Stimulated activated CD4-positive, alpha-beta T cell treated with anti-CD3 and anti-CD28 coated beads, Interleukin-1b, Interleukin-23, amount 100 ng/mL, for 24 hours (primary cell): Measurements from ENCODE around the gene ZNF750.

Source experiments
- DNase-seq, 4 experiments: peaks; one replicate each; pipeline ENCODE4 v3.0.0-alpha.2; 2020; ENCODE audit warnings: low read depth in 4 of 4, low spot score in 1 of 4

The ZNF750 gene

DNA sequence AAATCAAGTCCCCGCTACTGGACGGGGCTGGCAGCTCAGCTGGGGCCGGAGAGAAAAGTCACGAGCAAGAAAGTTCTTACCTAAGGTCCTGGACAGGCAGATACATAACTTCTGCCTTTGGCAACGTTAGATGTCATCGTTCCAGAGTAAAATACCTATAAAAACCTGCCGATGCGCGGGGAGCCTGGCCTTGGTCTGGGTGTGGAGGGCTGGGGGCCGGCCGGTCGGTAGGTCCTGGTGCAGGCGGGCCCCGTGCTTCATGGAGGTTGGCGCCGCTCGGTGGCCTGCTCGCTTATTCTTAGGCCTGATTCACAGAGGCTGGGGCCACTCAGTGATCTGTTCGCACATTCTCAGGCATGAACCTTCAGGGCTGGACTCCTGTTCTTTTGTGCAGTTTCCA lies 33.7 kb upstream of the ZNF750 start:
- DNase-seq, result no peak

DNA sequence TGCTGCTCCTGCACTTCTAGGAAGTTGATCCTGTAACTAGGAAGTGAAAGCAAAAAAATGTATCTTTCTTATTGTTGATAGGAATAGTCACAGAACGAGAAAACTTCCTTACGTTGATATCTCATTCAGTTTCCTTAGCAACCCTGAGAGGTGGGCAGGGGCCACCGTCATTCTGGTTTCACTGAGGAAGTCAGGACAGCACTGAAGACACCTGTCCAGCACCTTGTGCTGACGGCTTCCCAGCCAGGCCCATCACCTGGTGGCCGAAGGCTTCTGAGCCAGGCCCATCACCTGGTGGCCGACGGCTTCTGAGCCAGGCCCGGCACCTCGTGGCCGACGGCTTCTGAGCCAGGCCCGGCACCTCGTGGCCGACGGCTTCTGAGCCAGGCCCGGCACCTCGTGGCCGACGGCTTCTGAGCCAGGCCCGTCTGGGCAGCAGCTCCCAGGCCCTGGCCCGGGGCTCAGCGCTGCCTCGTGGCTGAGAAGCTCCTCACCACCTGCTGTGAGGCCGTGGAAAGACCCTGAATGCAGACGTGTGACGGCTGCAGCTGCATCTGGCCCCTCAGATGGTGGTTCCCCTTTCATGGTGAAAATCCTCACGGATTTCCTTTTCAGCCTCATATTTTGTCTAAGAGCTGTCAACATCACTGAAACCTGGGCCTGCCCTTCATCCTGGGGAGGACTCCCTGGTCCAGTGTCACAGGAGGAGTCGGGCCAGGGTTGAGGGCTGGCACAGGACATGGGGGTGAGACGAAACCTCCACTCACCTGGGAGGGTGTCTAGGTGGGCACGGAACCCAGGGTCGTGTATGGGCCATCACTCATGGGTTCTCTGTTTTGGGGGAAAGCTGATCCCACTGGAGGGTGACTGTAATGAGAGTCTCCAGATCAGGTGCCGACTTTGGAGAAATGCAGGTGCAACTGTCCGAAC lies 33.0 kb upstream of the ZNF750 start:
- no peak for DNase-seq

DNA sequence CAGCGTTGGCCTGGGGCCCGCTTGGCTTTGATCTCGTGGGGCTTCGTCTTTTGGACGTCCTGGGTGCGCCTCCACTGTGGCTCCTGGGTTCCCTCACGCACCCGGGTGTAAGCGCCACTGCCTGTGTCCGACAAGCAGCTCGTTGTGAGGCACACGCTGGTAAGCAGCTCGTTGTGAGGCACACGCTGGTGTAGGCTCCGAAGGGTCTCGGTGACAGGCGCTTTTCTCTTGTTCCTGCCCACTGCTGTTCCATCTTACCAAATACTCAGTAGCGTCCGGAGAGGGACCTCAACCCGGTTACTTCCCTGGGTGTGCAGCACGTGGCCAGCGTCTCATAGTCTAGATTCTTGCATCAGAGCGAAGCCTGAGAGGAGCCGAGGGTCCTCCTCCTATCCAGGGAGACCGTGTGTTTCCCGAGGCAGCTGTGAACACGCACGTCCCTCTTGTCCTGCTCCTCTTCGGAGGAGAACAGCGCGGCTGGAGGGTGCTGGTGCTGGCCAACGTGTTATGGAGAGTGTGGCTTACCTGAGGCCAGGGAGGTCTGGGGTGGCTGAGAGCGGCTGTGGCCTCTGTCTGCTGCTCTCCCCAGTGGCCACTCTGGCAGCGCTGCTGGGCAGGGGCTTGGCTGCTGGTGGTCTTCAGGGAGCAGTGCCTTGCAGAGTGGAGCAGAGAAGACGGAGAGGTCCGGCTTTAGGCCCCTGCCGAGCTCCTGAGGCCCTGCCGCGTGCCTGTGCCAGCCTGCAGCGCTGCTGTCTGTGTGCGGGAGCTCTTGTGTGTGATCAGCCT lies 32.1 kb upstream of the ZNF750 start:
- DNase-seq, result no peak

DNA sequence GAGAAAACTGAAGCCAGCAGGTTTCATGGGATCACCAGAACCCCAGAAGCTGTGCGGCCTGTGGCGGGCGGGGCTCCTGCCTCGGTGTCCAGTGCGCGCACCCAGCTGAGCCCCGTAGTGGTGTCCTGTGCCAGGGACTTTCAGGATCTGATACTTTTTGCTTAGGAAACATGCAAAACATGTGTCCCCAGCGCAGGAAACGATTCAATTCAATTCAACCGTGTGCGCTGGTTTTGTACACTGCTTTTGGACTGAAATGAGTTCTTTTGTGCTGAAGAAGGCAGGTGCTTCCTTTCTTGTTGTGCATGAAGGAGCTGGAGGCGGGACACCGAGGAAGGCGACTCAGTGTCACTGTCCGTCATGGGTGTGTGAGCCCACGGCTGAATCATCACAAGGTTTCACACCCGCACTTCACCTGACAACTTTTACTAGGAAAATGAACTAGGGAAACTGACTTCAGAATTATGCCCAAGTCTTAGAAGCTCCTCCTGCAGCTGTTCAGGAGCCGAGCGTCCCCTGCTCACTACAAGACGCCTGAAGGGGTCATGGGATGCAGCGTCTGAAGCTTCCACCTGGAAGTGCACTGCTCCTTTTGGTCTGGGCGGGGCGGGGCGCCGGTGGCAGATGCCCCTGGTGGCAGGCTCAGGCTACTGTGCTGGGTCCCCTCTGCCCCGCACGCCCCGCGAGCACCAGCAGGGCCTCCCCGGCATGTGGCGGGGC lies 31.4 kb upstream of the ZNF750 start:
- DNase-seq, result no peak

DNA sequence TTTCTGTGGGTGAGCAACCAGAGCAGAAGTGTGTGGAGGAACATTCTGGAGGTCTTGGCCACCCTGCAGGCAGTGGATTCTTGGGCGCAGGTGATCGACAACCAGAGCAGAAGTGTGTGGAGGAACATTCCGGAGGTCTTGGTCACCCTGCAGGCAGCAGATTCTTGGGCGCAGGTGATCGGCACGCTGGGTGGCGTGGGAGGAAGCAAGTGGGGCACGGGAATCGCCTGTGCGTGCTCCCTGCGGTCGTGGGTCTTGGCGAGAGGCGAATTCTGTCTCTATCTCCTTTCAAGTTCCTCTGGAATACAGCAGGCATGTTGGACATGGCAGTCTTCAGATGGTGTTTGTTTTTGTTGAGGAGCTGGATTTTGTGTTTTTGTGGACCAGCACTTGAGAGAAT lies 30.7 kb upstream of the ZNF750 start:
- no peak for DNase-seq

DNA sequence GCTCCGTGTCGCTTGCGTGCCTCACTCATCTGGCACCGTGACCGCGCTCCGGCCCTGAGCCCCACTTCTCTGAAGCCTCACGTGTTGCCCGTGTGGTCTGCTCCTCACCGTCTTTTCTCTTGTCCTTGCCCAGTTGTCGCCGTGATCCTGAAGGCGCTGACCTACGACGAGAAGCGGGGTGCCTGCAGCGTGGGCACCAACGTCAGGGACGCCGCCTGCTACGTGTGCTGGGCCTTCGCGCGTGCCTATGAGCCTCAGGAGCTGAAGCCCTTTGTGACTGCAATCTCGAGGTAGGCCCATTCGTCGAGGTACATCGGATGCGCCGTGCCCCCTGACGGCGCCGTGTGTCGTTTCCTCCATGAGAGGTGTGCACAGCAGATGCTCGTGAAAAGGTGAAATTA lies 30.3 kb upstream of the ZNF750 start:
- no peak for DNase-seq

DNA sequence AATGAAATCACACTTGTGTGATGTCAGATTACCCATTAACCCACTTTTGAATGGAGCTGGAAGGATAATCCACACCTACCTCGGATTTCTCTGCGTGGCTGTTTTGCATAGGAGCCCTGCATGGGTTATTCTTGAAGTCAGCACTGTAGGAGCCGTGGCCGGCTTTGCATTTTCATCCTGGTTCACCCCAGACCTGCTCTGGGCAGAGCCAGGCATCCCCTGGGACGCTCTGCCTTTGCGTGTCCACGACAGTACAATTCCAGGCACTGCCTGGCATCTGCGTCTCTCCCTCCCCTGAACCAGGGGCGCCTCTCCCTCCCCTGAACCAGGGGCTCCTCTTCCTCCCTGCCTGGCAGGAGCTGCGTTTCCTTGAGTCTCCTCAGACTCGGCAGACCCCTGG lies 29.7 kb upstream of the ZNF750 start:
- no peak for DNase-seq

DNA sequence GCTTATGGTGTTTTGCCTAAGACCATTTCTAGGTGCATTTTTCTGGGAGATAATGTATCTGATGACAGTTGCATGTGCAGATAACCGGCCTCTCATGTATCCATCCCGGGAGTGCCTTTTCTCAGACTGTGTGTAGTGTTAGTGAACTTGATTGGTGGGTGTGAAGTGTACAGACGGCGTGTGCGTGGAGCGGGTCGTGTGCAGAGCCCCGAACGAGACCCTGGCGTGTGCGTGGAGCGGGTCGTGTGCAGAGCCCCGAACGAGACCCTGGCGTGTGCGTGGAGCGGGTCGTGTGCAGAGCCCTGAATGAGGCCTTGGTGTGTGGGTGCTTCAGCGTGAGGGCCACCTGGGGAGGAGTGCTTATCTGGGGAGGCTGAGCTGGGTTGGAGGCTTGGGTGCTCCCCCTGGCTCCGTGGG lies 28.9 kb upstream of the ZNF750 start:
- no peak for DNase-seq

DNA sequence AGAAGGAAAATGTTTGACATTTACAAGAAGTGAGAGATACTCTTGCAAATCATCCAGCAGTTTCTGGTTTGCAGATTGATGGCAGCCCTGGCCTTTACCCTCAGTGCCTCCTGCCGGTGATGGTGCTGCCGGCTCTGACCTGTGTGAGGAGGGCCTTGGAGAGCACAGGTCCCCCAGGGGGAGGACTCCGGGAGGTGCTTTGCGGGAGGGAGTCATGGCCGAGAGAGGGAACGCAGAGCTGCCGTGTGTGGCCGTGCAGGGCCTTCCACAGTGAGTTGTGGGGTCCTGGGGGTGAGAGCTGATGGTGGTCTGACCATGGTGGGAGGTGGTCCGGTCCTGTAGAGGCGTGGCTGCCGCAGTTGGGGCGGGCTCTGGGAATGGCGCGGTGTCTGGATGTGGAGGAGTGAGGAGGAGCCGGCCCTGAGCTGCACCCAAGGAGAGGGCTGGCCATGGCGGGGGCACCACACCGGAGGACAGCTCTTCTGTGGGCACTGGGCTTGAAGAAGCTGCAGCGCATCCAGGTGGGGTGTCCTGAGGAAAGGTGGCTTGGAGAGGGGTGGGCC lies 28.0 kb upstream of the ZNF750 start:
- no peak for DNase-seq

DNA sequence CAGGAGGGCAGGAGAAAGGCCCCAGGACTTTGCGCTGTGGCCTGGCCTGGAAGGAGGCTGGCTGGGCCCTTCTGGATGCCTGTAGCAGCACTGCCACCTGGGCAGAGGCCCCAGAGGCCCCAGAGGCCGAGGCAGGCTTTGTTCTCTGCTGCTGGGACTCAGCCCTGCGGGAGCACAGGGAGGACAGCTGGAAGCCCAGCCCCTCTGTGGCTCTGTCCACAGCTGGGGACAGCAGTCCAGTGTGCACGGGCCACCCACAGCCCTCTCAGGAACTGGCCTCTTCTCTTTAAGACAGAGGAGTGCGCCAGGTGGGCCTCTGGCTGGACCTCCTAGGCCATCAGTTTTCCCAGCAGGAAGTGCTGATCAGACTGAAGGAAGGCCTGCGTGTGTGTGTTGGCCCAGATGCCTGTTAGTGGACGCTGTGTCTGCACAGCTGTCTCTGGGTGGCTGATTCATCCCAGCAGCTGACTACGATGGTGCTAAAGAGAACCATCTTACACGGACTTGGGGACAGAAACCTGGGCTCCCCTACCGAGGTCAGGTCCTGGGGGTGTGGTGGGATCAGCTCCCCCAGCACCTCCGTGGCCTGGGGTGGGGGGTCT lies 26.9 kb upstream of the ZNF750 start:
- DNase-seq, result no peak

DNA sequence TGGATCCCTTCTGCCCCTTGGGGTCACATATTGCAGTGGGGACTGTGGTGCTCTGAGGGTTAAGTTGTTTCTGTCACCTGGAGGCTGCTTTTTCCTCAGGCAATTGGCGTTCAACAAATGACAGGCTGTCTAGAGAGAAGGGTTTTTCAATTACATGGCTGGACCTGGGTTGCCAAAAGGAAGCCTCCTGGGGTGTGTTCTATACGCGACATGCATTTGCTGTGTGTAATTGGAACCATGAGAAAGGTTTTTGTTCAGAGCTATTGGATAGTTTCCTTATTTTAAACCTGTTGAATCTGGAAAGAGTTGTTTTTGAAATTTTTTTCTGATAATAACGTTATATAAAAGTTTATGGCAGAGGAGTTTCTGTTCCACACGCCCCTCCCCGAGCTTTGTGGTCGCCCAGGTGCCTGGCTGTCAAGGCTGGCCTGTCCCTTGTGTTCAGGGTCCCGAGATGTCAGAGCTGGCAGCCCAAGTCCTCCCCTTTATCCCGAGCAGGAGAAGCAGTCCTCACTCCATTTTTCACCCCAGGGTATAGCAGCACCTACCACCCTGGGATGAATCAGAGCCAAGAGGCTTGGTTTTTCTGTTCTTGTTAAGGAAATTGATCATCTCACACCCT lies 26.1 kb upstream of the ZNF750 start:
- DNase-seq, result no peak

DNA sequence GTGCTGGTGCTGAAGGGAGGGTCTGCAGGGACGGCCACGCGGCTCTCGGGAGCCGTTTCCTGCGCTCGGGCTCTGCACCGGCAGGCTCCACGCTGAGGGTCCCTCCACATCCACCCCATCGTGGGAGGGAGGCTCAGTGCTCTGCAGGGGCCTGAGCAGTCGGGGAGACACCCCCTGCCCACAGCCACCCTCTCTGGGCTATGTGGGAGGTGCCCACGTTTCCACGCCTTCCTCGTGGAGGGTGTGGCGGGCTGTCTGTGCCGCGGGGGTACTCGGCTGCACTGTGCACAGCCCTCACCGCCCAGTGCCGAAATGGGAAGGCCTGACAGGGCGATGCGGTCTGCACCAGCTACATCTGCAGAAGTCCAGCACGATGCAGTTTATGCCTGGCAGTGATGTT lies 25.5 kb upstream of the ZNF750 start:
- DNase-seq, result no peak

DNA sequence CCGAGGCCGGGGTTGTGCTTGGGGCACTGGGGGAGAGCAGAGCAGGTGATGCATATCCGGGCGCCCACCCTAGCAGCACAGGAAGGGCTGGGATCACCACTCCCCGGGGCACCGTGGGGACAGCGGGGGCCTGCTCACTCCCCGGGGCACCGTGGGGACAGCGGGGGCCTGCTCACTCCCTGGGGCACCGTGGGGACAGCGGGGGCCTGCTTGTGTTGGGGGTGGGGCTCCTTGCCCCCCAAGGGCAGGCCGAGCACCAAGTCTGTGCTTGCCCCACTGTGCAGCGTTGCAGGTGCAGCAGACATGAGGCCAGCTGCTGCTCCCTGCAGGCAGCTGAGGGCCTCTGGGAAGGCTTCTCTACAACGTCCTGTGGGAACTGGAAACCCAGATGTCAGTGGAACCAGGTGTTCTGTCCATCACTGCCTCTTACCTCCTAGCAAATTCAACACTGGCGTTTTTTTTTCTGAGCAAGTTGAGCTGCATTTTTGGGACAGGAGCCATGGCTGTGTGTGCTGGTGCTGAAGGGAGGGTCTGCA lies 25.0 kb upstream of the ZNF750 start:
- DNase-seq, result no peak

DNA sequence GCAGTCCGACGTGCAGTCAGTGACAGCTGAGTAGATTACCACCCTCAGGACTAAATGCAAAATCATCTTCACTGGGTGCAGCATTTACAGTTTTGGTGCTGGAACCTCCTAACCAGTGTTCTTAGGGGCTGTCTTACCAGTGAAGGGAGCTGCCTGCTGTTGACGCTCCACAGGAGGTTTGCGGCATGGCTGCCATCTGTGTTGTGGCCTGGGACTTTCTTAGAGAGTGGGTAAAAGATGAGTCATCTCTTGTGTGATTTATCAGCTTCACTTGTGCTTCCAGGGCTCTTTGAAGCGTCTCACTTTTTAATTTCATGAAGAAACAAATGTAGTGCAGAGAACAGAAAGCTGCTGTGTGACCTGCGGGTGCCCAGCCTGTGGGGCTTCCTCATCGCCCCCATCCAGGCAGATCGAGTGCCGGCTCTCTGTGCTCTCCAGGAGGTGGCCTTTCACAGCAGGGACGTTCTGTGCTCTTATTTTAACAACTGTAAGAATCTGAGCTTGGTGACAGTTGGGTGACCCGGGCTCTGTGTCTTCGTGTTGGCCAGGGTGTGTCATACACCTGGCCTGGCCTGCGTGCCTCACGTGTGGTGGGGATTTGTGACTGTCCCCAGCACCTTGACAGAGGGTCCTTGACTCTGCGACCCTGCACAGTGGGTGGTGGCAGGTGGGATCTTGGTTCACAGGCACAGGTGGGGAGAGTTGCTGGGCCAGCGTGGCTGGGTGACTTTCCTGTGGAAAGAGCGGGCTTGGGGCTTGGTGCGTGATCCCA lies 24.3 kb upstream of the ZNF750 start:
- DNase-seq, result peak; percentile 38 to 77 (median 58)

DNA sequence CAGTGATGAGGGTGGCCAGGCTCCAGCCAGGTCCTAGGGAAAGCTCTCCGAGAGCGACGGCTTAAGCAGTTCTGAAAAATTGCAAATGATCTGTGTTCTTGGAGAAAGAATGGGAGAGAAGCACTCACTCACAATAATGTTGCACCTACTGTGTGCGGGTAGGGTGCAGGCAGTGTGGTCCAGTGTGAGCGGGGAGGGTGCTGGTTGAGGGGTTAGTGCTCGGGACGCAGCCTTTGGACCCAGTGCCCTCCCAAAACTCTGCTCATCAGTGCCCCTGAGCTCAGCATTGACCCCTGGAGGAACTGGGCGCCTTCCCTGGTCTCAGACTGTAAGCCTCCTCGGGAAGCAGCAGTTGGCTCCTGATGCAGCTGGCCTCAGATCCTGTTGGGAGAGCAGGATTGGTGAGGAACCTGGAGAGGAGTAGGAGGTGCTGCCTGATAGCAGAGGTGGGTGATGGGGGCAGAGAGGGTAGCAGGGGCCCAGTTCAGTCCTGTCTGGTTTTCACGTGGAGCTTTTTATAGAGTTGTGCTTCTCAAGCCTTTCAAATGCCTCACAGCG lies 23.6 kb upstream of the ZNF750 start:
- DNase-seq, result no peak

DNA sequence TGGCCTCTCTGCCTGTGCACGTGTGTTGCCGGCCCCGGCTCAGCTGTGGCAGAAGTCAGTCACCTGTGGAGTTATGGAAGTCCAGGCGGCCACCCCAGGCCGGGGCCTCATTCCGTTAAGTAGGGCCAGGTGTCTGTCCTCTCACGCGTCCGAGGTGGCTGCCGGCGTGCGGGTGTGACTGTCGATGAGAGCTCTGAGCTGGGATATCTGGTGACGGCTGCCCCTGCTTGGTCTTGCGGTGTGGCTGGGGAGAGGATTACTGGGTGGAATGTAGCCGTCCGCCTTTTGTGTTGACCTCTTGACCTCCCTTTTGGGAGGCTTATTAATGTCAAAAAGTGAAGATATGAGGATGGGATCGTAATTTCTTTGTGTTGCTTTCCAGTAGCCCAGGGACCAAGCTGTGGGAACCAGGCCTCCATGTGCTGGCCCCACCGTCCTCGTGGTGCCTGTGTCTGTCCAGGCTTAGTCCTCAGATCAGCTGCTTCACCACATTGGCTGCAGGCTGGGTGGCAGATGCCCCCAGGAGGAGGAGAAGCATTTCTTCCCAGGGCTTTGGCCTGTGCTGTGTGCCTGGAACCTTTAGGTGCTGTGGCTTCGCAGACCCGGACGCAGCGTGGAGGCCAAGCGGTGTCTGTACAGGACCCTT lies 23.0 kb upstream of the ZNF750 start:
- DNase-seq, result no peak

DNA sequence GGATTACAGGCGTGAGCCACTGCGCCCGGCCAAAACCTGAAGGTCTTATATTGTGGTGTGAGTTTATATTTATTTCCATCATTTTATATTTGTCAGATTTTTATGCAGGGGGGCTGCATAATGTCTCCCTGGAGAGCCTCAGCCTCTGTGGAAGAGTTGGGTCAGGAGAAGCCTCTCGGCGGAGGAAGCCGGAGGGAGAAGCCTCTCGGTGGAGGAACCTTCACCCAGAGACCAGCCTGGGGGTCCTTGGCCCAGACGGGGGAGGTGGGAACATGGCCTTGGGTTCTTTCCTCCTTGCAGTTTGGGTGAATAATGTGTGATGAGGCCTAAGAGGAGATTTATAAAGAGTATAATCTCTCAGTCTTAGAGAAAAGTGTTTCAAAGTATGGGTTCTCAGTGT lies 22.4 kb upstream of the ZNF750 start:
- DNase-seq, result no peak

DNA sequence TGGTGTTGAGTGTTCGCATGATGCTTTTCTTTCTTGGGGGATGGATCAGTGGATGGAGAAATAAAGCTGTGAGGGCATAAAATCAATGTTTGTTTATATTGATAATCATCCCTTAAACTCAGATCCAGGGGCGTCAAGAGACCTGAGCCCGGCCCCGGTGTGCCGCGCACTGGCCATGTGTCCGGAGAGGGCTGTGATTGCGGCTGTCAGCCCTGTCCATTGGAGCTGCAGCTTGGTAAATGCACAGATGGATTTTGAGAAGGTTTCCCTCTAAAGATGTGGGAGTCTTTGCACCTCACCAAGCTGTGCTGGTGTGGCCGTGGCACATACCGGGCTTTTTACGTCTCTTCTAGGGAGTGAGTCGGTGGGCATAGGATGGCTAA lies 21.6 kb upstream of the ZNF750 start:
- no peak for DNase-seq
